Measurements from ENCODE around the gene RNF121.
"Not testable (repeated sequence)": the region's sequence is repeated elsewhere in the genome, so short reads cannot be mapped to it uniquely, and the experiment has no call there.

Gene RNF121

DNA sequence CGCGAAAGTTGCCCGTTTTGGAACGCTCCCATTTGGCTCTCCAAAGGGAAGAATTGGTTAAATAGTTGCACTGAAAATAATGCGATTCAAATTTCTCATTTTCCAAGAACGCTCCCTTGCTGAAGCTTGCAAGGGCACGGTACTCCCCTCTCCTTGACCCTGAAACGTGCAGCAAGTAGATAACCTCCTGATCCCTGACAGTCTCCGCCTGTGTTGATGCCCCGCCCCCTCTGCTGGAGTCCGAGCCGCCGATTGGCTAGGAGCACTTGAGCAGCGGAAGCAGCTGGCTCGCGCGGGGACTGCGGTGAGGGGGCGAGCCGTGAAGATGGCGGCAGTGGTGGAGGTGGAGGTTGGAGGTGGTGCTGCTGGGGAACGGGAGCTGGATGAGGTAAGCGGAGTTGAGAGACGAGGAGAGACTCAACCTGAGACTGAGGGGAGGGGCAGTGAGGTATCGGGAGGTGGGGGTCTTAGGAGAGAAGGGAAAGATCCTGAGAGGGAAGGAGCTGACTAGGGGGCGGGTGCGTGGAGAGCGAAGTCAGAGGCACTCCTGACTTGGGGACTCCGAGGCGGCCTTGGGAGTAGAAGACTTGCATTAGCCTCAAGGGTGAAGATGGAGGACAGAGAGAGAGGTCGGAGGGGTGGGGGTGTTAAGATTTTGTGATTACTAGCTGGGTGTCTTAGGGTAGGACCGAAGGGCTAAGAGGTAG lies at the start of gene RNF121:
TSS of gene RNF121 (plus strand) at position 310 of the 707 bp plus-strand sequence. CDS start at position 326, 16 bp downstream.
- peak; percentile 84 for DNase-seq (ENCODE audit: extremely low spot score, insufficient read length, low read depth)
- peak; percentile 93 for FAIRE-seq

DNA sequence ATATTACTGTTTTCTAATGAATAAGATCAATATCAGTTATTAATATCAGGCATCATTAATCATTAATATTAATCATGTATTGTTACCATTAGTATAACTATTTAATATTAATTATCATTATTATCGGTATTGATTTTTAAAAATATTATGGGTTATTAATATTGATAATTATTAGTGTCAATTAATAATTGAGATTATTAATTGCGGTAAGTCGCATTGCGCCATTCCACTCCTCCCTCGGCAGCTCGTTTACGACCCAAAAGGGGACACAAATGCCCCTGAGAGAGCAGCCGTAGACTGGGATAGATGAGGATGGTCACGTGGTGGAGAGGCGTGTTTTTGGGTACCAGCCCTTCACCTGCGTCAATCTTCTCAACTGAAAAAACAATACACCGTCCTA lies 43.0 kb upstream of the RNF121 start:
- not testable (repeated sequence) for FAIRE-seq

DNA sequence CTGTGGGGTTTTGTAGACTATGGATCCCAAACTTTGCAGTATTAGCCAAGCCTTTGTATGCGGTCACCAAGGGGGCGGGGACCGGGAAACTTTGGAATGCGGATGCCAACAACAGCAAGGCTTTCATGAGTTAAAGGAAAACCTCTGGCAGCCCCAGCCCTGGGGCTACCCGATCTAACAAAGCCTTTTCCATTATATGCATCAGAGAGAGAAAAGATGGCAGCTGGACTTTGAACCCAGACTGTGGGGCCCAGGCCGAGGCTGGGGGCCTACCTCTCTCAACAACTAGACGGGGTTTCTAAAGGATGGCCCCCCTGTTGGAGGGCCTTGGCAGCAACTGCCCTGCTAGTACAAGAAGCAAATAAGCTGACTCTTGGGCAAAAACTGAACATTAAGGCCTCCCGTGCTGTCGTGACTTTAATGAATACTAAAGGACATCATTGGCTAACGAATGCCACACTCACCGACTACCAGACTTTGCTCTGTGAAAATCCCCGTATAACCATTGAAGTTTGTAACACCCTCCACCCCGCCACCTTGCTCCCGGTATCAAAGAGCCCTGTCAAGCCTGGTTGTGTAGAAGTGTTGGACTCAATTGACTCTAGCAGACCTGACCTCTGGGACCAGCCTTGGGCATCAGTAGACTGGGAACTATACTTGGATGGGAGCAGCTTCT lies 40.4 kb upstream of the RNF121 start:
- not testable (repeated sequence) for FAIRE-seq; DNase-seq (ENCODE audit: extremely low spot score, insufficient read length, low read depth)

More for the DNA sequence above, 43.0 kb upstream of the RNF121 start:
- not testable (repeated sequence) for DNase-seq (ENCODE audit: extremely low spot score, insufficient read length, low read depth)

GRCh38 chr11:71889181-71889872 lies 39.5 kb upstream of the RNF121 start:
- DNase-seq (ENCODE audit: extremely low spot score, insufficient read length, low read depth); FAIRE-seq: not testable (repeated sequence)

DNA sequence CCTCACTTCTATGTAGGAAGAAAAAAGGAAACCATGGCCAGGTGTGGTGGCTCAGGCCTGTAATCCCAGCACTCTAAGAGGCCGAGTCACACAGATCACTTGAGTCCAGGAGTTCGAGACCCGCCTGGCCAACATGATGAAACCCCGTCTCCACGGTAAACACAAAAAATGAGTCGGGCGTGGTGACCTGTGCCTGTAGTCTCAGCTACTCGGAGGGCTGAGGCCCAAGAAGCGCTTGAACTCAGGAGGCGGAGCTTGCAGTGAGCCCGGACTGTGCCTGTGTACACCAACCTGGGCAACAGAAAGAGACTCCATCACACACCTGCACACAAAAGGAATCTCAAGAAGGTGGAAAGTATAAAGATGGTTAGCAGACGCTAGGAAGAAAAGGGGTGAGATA lies 32.9 kb upstream of the RNF121 start:
- DNase-seq (ENCODE audit: extremely low spot score, insufficient read length, low read depth) (no peak), FAIRE-seq (no peak)

DNA sequence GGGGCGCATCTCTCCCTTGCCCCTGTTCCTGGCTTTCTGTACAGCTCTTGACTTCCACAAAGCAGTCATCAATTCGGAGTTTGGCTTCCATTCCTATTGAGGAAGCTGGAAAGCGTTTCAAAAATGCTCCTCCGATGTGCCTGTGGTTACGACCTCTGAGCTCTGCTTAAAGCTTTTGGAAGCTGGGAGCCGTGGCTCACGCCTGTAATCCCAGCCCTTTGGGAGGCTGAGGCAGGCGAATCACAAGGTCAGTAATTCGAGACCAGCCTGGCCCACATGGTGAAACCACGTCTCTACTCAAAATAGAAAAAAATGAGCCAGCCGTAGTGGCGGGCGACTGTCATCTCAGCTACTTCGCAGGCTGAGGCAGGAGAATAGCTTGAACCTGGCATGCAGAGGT lies 27.7 kb upstream of the RNF121 start:
- DNase-seq (ENCODE audit: extremely low spot score, insufficient read length, low read depth); FAIRE-seq: not testable (repeated sequence)

DNA sequence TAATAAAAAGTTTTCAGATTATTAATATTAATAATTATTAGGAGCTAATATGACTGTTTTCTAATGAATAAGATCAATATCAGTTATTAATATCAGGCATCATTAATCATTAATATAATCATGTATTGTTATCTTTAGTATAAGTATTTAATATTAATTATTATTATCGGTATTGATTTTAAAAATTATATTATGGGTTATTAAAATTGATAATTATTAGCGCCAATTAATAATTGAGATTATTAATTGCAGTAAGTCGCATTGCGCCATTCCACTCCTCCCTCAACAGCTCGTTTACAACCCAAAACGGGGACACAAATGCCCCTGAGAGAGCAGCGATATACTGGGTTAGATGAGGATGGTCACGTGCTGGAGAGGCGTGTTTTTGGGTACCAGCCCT lies 20.6 kb upstream of the RNF121 start:
- FAIRE-seq, result no peak

DNA sequence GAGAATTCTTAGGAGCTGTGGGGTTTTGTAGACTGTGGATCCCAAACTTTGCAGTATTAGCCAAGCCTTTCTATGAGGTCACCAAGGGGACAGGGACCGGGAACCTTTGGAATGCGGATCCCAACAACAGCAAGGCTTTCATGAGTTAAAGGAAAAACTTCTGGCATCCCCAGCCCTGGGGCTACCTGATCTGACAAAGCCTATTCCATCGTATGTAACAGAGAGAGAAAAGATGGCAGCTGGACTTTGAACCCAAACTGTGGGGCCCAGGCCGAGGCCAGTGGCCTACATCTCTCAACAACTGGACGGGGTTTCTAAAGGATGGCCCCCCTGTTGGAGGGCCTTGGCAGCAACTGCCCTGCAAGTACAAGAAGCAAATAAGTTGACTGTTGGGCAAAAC lies 18.1 kb upstream of the RNF121 start:
- not testable (repeated sequence) for DNase-seq (ENCODE audit: extremely low spot score, insufficient read length, low read depth); FAIRE-seq

More for the DNA sequence above, 20.6 kb upstream of the RNF121 start:
- no peak for DNase-seq (ENCODE audit: extremely low spot score, insufficient read length, low read depth)

- DNase-seq (ENCODE audit: extremely low spot score, insufficient read length, low read depth); FAIRE-seq: not testable (repeated sequence)
Measured at GRCh38 chr11:71911321-71911985, 17.4 kb upstream of the RNF121 start.

GRCh38 chr11:71911986-71912340 lies 16.9 kb upstream of the RNF121 start:
- not testable (repeated sequence) for DNase-seq (ENCODE audit: extremely low spot score, insufficient read length, low read depth); FAIRE-seq

- FAIRE-seq, result no peak
- no peak for DNase-seq (ENCODE audit: extremely low spot score, insufficient read length, low read depth)
Measured at GRCh38 chr11:71913756-71914526, 14.9 kb upstream of the RNF121 start.

DNA sequence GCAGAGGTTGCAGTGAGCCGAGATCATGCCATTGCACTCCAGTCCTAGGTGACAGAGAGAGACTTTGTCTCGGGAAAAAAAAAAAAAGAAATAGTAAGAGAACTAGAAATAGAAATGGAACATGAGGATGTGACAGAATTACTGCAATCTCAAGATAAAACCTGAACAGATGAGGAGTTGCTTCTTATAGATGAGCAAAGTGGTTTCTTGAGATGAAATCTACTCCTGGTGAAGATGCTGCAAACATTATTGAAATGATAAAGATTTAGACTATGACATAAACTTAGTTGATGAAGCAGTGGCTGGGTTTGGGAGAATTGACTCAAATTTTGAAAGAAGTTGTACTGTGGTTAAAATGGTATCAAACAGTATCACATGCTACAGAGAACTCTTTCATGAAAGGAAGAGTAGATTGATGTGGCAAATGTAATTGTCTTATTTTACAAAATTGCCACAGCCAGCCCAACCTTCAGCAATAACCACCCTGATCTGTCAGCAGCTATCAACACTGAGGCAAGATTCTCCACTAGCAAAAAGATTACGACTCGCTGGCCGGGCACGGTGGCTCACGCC lies 14.1 kb upstream of the RNF121 start:
- FAIRE-seq, result no peak

DNA sequence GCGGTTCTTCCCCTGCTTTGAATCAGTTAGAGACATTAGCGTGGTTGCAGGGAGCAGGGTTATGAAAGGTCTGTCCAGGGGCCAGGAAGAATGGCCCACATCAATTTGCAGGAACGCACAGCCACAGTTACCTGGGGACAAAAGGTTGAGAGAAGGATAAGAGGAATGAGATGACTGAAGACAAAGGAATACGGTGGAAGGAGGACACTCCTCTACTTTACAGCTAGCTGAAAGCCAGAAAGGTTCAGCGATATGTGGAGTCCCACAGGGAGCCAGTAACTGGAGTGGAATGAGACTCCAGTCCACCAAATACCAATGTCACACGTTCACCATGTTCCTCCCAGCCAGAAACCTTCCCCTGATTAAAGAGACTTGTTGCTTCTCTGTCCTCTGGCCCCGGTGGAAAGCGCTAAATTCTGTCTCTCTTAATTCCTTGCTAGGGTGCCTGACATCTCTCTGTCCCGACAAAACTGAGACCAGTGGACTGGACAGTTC lies 11.2 kb upstream of the RNF121 start:
- DNase-seq (ENCODE audit: extremely low spot score, insufficient read length, low read depth) (no peak), FAIRE-seq (no peak)

More for the DNA sequence above, 14.1 kb upstream of the RNF121 start:
- no peak for DNase-seq (ENCODE audit: extremely low spot score, insufficient read length, low read depth)

DNA sequence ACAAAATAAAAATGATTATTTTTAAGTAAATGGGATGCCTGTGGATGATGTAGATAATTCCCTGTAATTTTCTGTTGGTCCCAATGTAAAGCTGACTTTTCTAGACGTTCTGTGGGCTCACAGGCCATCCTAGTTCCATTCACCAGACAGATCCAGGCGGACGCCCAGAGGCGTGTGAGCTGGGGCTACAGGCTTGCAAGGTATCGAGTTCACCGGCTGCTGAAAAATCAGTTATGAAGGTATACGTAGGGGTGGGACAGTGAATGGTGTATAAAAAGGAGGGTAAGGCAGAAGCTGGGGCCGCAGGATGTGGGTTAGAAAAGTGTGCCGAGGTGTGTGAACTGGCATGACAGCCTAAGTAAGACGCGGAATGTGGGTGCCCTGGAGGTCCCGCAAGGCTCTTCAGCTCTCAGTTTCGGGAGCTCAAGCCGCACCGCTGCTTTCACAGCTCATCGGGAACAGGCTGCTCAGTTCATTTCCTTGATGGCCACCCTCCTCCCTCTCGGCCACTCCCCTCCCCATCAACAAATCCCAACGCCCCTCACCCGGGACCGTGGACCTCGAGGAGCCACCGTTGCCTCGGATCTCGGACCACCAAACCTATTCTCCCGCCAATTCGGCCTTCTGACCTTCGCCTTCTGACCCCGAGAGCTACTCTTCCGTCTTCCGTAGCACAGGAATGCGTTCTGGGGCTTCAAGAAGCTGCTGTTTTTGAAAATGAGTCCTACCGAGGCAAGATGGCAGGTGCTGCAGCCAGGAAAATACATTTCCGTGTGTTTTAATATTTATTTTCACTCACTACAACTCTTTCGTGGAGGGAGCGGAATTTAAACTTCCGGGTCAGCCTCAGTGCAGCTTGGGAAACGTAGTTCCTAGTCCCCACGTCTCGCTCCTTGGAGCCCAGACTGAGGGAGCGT lies 768 bp upstream of the RNF121 start, which contains the start of gene XNDC1N:
TSS of gene XNDC1N (minus strand) at position 775 of the 917 bp plus-strand sequence. CDS start 5,241 bp downstream, outside the sequence.
- FAIRE-seq, result peak; percentile 62
- DNase-seq (ENCODE audit: extremely low spot score, insufficient read length, low read depth), result peak; percentile 60

DNA sequence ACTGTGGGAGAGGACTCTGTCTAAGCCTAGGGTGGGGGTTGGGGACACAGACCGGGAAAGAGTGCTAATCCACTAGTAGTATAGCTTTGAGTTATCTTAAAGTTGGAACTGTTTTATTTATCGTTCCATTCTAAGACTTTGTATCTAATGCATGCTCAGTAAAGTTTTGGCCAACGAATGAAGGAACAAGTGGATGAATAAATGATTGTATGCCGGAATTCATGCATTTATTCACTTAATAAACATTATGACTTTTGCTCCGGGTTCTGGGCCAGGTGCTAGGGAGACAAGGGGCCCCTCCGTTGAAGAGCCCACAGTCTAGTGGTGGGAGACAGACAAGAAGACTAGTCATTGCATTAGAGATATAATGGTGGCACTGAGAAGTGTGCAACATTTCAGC lies 645 bp downstream of the RNF121 start:
- FAIRE-seq (no peak), DNase-seq (ENCODE audit: extremely low spot score, insufficient read length, low read depth) (no peak)

DNA sequence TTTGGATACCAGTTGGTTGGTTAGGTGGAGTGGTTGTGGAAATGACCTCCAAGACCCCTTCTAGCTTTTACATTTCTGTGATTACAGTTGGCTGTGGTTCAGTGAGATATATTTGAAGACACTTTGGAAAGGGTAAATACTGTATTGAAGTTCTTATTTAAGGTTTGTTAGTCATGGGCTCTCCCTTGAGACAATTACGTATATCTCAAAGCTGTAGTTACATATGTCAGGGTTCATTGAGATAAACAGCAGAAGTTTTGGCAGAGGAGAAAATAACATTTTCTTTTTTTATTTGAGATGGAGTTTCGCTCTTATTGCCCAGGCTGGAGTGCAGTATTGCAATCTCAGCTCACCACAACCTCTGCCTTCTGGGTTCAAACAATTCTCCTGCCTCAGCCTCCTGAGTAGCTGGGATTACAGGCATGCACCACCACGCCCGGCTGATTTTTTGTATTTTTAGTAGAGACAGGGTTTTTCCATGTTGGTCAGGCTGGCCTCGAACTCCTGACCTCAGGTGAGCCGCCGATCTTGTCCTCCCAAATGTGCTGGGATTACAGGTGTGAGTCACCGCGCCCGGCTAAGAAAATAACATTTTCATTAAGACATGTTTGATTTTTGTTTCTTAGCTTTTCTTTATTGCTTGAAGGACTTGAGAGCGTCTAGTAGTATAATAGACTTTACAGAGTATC lies 1.9 kb downstream of the RNF121 start:
- DNase-seq (ENCODE audit: extremely low spot score, insufficient read length, low read depth) (no peak), FAIRE-seq (no peak)

DNA sequence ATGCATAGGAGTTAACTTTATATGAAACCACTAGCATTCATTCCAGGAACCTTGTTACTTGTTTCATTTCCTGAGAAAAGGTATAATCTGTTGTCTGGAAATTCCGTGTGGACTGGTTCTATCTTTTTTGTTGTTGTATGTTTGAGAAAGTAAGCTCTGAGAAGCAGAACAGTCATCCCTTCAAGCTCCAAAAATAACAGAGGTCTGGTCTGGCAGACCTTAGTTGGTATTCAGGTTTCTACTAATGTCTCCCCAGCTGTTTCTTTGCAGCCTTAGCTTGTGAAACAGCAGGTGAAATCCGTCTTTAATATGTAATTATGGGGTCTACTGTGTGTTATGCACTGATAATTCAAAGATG lies 2.4 kb downstream of the RNF121 start:
- peak; percentile 18 for FAIRE-seq

More for the DNA sequence above, 2.4 kb downstream of the RNF121 start:
- no peak for DNase-seq (ENCODE audit: extremely low spot score, insufficient read length, low read depth)
